ENCODE measurements around the gene FATE1.
A peak's percentile ranks its signal among the peaks of the same experiment; 100 is the strongest.

The FATE1 gene

GRCh38 chrX:151742311-151742710 is 26.5 kb downstream of the FATE1 start:
- no peak overlapping the region for H3K27ac ChIP-seq

GRCh38 chrX:151743651-151744470 is 28.0 kb downstream of the FATE1 start:
- H3K27ac ChIP-seq: no peak overlapping the region
- no peak for TF ChIP-seq CTCF (conservative IDR thresholded peaks at IDR 0.05)
- no peak for TF ChIP-seq ZFX (IDR thresholded peaks at IDR 0.05)

More at GRCh38 chrX:151742311-151742710, 26.5 kb downstream of the FATE1 start:
- TF ChIP-seq CTCF (conservative IDR thresholded peaks at IDR 0.05) (no peak), ZFX (IDR thresholded peaks at IDR 0.05) (no peak)

- TF ChIP-seq ZFX (IDR thresholded peaks at IDR 0.05) (no peak), CTCF (conservative IDR thresholded peaks at IDR 0.05) (no peak)
- no peak overlapping the region for H3K27ac ChIP-seq
Measured at GRCh38 chrX:151745651-151746050, 29.8 kb downstream of the FATE1 start.

- no peak for TF ChIP-seq ZFX (IDR thresholded peaks at IDR 0.05)
- TF ChIP-seq CTCF (conservative IDR thresholded peaks at IDR 0.05): no peak
- H3K27ac ChIP-seq: no peak overlapping the region
Measured at GRCh38 chrX:151746502-151746901, 30.7 kb downstream of the FATE1 start.

GRCh38 chrX:151750511-151750910 is 34.7 kb downstream of the FATE1 start:
- H3K27ac ChIP-seq: no peak overlapping the region
- no peak for TF ChIP-seq ZFX (IDR thresholded peaks at IDR 0.05)

GRCh38 chrX:151752847-151753246 is 37.0 kb downstream of the FATE1 start:
- no peak overlapping the region for H3K27ac ChIP-seq

GRCh38 chrX:151753313-151754046 is 37.6 kb downstream of the FATE1 start:
- TF ChIP-seq CTCF (conservative IDR thresholded peaks at IDR 0.05) (peak; percentile 81), ZFX (IDR thresholded peaks at IDR 0.05) (no peak)
- H3K27ac ChIP-seq: no peak overlapping the region

More at GRCh38 chrX:151752847-151753246, 37.0 kb downstream of the FATE1 start:
- TF ChIP-seq ZFX (IDR thresholded peaks at IDR 0.05) (no peak), CTCF (conservative IDR thresholded peaks at IDR 0.05) (no peak)

Data from C4-2B (cell line).